OCI-LY7 (cell line): ENCODE results near the gene CACNB2. TPM values are rescaled to one million over a fixed set of nuclear protein-coding genes. Genes with fewer than 3 reads are reported as not detected.

ENCODE experiments used
- BruUV-seq: library from RNA; stranded (reverse); fragments of 400-500 nt; replicated peaks from 2 replicates; lab custom pipeline; 2021; lab: Mats Ljungman, UMichigan
- CTCF ChIA-PET: fragments of 300-600 bp; sonication (Branson Sonifier 250); formaldehyde crosslinking; loops from one replicate; lab custom pipeline; 2022; ENCODE audit warnings: antibody characterized with exemption; ENCODE audit not compliant: unreplicated experiment; lab: Charles Lee
- POLR2A ChIA-PET: fragments of 300-600 bp; sonication (Branson Sonifier 250); formaldehyde crosslinking; loops from one replicate; lab custom pipeline; 2022; ENCODE audit warnings: antibody characterized with exemption; lab: Charles Lee
- DNase-seq: peaks from one replicate; pipeline ENCODE4 v3.0.0-alpha.2; 2015; ENCODE audit warnings: low spot score
- H2AFZ ChIP-seq: fragments of 200-600 bp; sonication (generic), shearing (Covaris generic); 2 replicates; pipeline ENCODE4 v1.6.1; 2014; ENCODE audit warnings: mild to moderate bottlenecking, antibody characterized with exemption, low read length, moderate library complexity
- H3K27ac ChIP-seq: fragments of 200-600 bp; sonication (generic); 2 replicates; pipeline ENCODE4 v1.5.1; 2014; ENCODE audit warnings: mixed run types, low read depth, mild to moderate bottlenecking, moderate library complexity, low read length, inconsistent platforms; ENCODE audit not compliant: poor library complexity, severe bottlenecking
- H3K36me3 ChIP-seq: fragments of 200-600 bp; sonication (generic); 2 replicates; pipeline ENCODE4 v1.6.1; 2014; ENCODE audit warnings: mild to moderate bottlenecking, antibody characterized with exemption, low read length, moderate library complexity, mixed read lengths; ENCODE audit not compliant: insufficient read depth
- H3K4me1 ChIP-seq: fragments of 200-600 bp; sonication (generic); 2 replicates; pipeline ENCODE4 v1.5.1; 2014; ENCODE audit warnings: mild to moderate bottlenecking, low read length; ENCODE audit not compliant: insufficient read depth, poor library complexity, severe bottlenecking
- H3K4me2 ChIP-seq: fragments of 200-600 bp; sonication (generic); 2 replicates; pipeline ENCODE4 v1.6.1; 2014; ENCODE audit warnings: mild to moderate bottlenecking, low read length
- H3K4me3 ChIP-seq: fragments of 200-600 bp; sonication (generic); 2 replicates; pipeline ENCODE4 v1.5.1; 2014; ENCODE audit warnings: mild to moderate bottlenecking, low read depth, low read length; ENCODE audit not compliant: poor library complexity, severe bottlenecking
- H3K79me2 ChIP-seq: fragments of 200-600 bp; sonication (generic); 2 replicates; pipeline ENCODE4 v1.6.1; 2016; ENCODE audit warnings: low read depth, mild to moderate bottlenecking, low read length, moderate library complexity, mixed read lengths; ENCODE audit not compliant: insufficient read depth
- H3K9me2 ChIP-seq: fragments of 200-600 bp; sonication (generic); 2 replicates; pipeline ENCODE4 v1.6.1; 2016; ENCODE audit warnings: mild to moderate bottlenecking, low read length, mixed read lengths; ENCODE audit not compliant: insufficient read depth
- H3K9me3 ChIP-seq: fragments of 200-600 bp; sonication (generic); 2 replicates; pipeline ENCODE4 v1.6.1; 2014; ENCODE audit warnings: mild to moderate bottlenecking, mixed run types, low read length, mixed read lengths
- H4K20me1 ChIP-seq: fragments of 200-600 bp; sonication (generic); 2 replicates; pipeline ENCODE4 v1.6.1; 2014; ENCODE audit warnings: mild to moderate bottlenecking, antibody characterized with exemption, low read length, moderate library complexity, mixed read lengths; ENCODE audit not compliant: insufficient read depth
- EZH2phosphoT487 ChIP-seq: fragments of 200-600 bp; sonication (generic); IDR thresholded peaks from 2 replicates; pipeline ENCODE4 v1.6.1; 2018; ENCODE audit warnings: low read depth, borderline replicate concordance, mild to moderate bottlenecking, mixed run types, antibody characterized with exemption, low read length, moderate library complexity, mixed read lengths
- intact Hi-C: fragments of 100-400 bp; cut with micrococcal nuclease; formaldehyde crosslinking; loops from one replicate; pipeline ENCODE4 v1.10.0; 2022; ENCODE audit not compliant: unreplicated experiment
- total RNA-seq, 2 experiments: library from RNA; depleted of rRNA in 1 of 2; stranded (reverse); fragments of >200 nt in 1 of 2; shearing (Covaris generic) in 1 of 2; gene quantifications; 2 replicates each; pipeline ENCODE4 v1.2.3, GENCODE V29; 2014 to 2022
- TF ChIP-seq, protein P1 (sequence below): fragments of 200-600 bp; sonication (generic); conservative IDR thresholded peaks from 2 replicates; pipeline ENCODE4 v1.5.1; 2014; ENCODE audit warnings: mild to moderate bottlenecking, antibody characterized with exemption, low read length, moderate library complexity, mixed read lengths

The CACNB2 gene
- total RNA-seq, 2 experiments from 2014 or later: not detected

DNA sequence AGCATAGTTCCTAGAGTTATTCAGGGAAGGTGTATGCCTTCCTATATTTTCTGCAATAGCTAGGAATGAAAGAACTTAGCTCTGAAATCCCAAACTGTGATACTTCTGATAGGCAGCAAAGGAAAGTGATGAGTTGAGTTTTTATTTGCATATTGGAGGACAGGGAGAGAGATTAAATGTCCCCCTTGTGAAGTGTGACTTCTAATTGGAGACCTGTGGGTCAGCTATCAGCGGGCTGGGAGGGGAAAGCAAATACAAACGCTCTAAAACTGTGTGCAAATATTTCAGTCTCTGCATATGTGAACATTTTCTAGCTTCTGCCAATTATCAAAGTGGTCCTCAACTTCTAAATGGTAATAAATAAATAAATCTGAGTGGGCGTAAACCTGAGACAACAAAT is 203.3 kb downstream of the CACNB2 start:
- Histone ChIP-seq H3K4me2 (no peak overlapping the region), H4K20me1 (no peaks in the 10 kb centered on the region), H3K9me2 (no peaks in the 10 kb centered on the region), H2AFZ (no peak overlapping the region), H3K4me3 (no peak overlapping the region), H3K27ac (no peak overlapping the region), H3K4me1 (no peaks in the 10 kb centered on the region), H3K36me3 (no peaks in the 10 kb centered on the region), H3K9me3 (no peaks in the 10 kb centered on the region), H3K79me2 (no peaks in the 10 kb centered on the region)
- no peak for TF ChIP-seq EZH2phosphoT487
- TF ChIP-seq, protein P1, sequence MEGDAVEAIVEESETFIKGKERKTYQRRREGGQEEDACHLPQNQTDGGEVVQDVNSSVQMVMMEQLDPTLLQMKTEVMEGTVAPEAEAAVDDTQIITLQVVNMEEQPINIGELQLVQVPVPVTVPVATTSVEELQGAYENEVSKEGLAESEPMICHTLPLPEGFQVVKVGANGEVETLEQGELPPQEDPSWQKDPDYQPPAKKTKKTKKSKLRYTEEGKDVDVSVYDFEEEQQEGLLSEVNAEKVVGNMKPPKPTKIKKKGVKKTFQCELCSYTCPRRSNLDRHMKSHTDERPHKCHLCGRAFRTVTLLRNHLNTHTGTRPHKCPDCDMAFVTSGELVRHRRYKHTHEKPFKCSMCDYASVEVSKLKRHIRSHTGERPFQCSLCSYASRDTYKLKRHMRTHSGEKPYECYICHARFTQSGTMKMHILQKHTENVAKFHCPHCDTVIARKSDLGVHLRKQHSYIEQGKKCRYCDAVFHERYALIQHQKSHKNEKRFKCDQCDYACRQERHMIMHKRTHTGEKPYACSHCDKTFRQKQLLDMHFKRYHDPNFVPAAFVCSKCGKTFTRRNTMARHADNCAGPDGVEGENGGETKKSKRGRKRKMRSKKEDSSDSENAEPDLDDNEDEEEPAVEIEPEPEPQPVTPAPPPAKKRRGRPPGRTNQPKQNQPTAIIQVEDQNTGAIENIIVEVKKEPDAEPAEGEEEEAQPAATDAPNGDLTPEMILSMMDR: no peak
- intact Hi-C loops: no loop called here
- POLR2A ChIA-PET: interaction anchor here (0.7 kb wide), 1 partner anchor 42 kb away, joined by 3 read pairs; no protein-coding TSS in a partner anchor
- DNase-seq: no peak
- BruUV-seq: no TSS peak
- CTCF ChIA-PET: no interaction called here

GRCh38 chr10:18345308-18345707 is 205.1 kb downstream of the CACNB2 start:
- Histone ChIP-seq H3K4me1 (no peaks in the 10 kb centered on the region), H2AFZ (no peak overlapping the region)

GRCh38 chr10:18350340-18350739 is 210.1 kb downstream of the CACNB2 start:
- H3K36me3 ChIP-seq: no peaks in the 10 kb centered on the region
- no peaks in the 10 kb centered on the region for H3K9me2 ChIP-seq
- peaks cover 4% of the 10 kb centered on the region for H3K4me1 ChIP-seq
- H3K4me2 ChIP-seq: no peak overlapping the region
- intact Hi-C loops: no loop called here
- TF ChIP-seq, protein P1: no peak
- no peak for TF ChIP-seq EZH2phosphoT487
- BruUV-seq: no TSS peak
- ChIA-PET CTCF (no interaction called here), POLR2A (no interaction called here)
- no peak overlapping the region for H3K27ac ChIP-seq
- no peak overlapping the region for H2AFZ ChIP-seq
- H3K79me2 ChIP-seq: no peaks in the 10 kb centered on the region
- H4K20me1 ChIP-seq: no peaks in the 10 kb centered on the region
- H3K4me3 ChIP-seq: no peak overlapping the region
- H3K9me3 ChIP-seq: no peaks in the 10 kb centered on the region
- DNase-seq: no peak

More at GRCh38 chr10:18345308-18345707, 205.1 kb downstream of the CACNB2 start:
- ChIA-PET POLR2A (interaction anchor here (0.6 to 1.0 kb wide), 3 partner anchors 19 to 110 kb away, joined by 3 read pairs; no protein-coding TSS in a partner anchor), CTCF (no interaction called here)
- no TSS peak for BruUV-seq
- no peak for DNase-seq
- no peaks in the 10 kb centered on the region for H3K36me3 ChIP-seq
- H3K9me3 ChIP-seq: no peaks in the 10 kb centered on the region
- no peak overlapping the region for H3K4me3 ChIP-seq
- H3K27ac ChIP-seq: no peak overlapping the region
- H3K9me2 ChIP-seq: no peaks in the 10 kb centered on the region
- intact Hi-C loops: no loop called here
- H3K79me2 ChIP-seq: no peaks in the 10 kb centered on the region
- no peaks in the 10 kb centered on the region for H4K20me1 ChIP-seq
- no peak for TF ChIP-seq EZH2phosphoT487
- TF ChIP-seq, protein P1: no peak
- no peak overlapping the region for H3K4me2 ChIP-seq
